Activated CD8-positive, alpha-beta memory T cell treated with anti-CD3 and anti-CD28 coated beads, Interleukin-2, amount 10 ng/mL, durations not matched to agents 7 days and 5 days (primary cell): ENCODE data around the gene HCFC1R1. TPM values are rescaled to one million over a fixed set of nuclear protein-coding genes. Genes with fewer than 3 reads are reported as not detected.

Experiments used
- total RNA-seq, 2 experiments: library from RNA; stranded (reverse); gene quantifications; one replicate each; pipeline ENCODE4 v1.2.3, GENCODE V29; 2021

The HCFC1R1 gene
- total RNA-seq, 2 experiments from 2014 or later = 31.8 to 34.3 TPM

Other genes starting within 250 kb of the HCFC1R1 start
- 100 to 1,000 TPM; 260 to 318 TPM for gene ELOB, start 246.7 kb downstream of the HCFC1R1 start, total RNA-seq
- not detected for gene PRSS33, start 236.4 kb downstream of the HCFC1R1 start, total RNA-seq
- gene PRSS41, start 225.5 kb downstream of the HCFC1R1 start, total RNA-seq = not detected
- 10 to 100 TPM in 1 of 2 experiments, 1 to 10 TPM in 1; 6.0 to 10.3 TPM for gene PRSS21, start 206.7 kb downstream of the HCFC1R1 start, total RNA-seq
- gene ZG16B, start 193.6 kb downstream of the HCFC1R1 start, total RNA-seq = 1 to 10 TPM; 3.6 to 7.0 TPM
- gene PRSS22, start 165.8 kb downstream of the HCFC1R1 start, total RNA-seq = not detected
- gene FLYWCH2, start 140.7 kb downstream of the HCFC1R1 start, total RNA-seq = 10 to 100 TPM; 19.6 to 19.7 TPM
- 10 to 100 TPM; 52.7 to 58.1 TPM for gene FLYWCH1, start 112.0 kb downstream of the HCFC1R1 start, total RNA-seq
- under 1 TPM; 0.35 to 0.40 TPM for gene KREMEN2, start 59.7 kb downstream of the HCFC1R1 start, total RNA-seq
- 10 to 100 TPM; 58.7 to 62.9 TPM for gene PAQR4, start 54.6 kb downstream of the HCFC1R1 start, total RNA-seq
- 100 to 1,000 TPM; 146 to 199 TPM for gene PKMYT1, start 43.5 kb downstream of the HCFC1R1 start, total RNA-seq
- gene CLDN9, start 11.0 kb downstream of the HCFC1R1 start, total RNA-seq = under 1 TPM; 0.09 to 0.15 TPM
- not detected for gene CLDN6, start 5.8 kb downstream of the HCFC1R1 start, total RNA-seq
- gene TNFRSF12A, start 3.6 kb downstream of the HCFC1R1 start, total RNA-seq = 1 to 10 TPM; 5.5 to 5.9 TPM
- gene THOC6, start 93 bp upstream of the HCFC1R1 start, total RNA-seq = 10 to 100 TPM; 45.6 to 51.5 TPM
- under 1 TPM in 1 of 2 experiments, not detected in 1; 0.50 TPM for gene BICDL2, start 13.0 kb upstream of the HCFC1R1 start, total RNA-seq
- gene MMP25, start 22.6 kb upstream of the HCFC1R1 start, total RNA-seq = 10 to 100 TPM; 34.0 to 88.3 TPM
- 1,000 to 10,000 TPM; 2,870 to 3,468 TPM for gene IL32, start 41.7 kb upstream of the HCFC1R1 start, total RNA-seq
- gene ZSCAN10, start 75.4 kb upstream of the HCFC1R1 start, total RNA-seq = under 1 TPM; 0.21 to 0.23 TPM
- not detected for gene ZNF205, start 88.6 kb upstream of the HCFC1R1 start, total RNA-seq
- gene ZNF213, start 111.1 kb upstream of the HCFC1R1 start, total RNA-seq = 10 to 100 TPM; 10.6 to 12.3 TPM
- not detected for gene OR1F1, start 164.3 kb upstream of the HCFC1R1 start, total RNA-seq
- 10 to 100 TPM; 12.3 to 12.9 TPM for gene ZNF200, start 211.2 kb upstream of the HCFC1R1 start, total RNA-seq
- under 1 TPM; 0.07 to 0.09 TPM for gene MEFV, start 232.7 kb upstream of the HCFC1R1 start, total RNA-seq